NCI-H748 treated with DMSO at 0.1 percent for 48 hours (cell line): ENCODE measurements around the gene XXYLT1.
"Not testable (repeated sequence)": the region's sequence is repeated elsewhere in the genome, so short reads cannot be mapped to it uniquely, and the experiment has no call there.

ENCODE experiments used
- DNase-seq: peaks from one replicate; lab custom pipeline; 2025; lab: John Stamatoyannopoulos, UW

Gene XXYLT1

GRCh38 chr3:195096484-195097330 lies 174.3 kb downstream of the XXYLT1 start:
- no peak for DNase-seq

- DNase-seq, result no peak
Measured at GRCh38 chr3:195096053-195096452, 174.9 kb downstream of the XXYLT1 start.

GRCh38 chr3:195095704-195096036 lies 175.3 kb downstream of the XXYLT1 start:
- DNase-seq, result no peak

- no peak for DNase-seq
Measured at GRCh38 chr3:195095035-195095703, 175.8 kb downstream of the XXYLT1 start.

GRCh38 chr3:195094191-195094921 lies 176.6 kb downstream of the XXYLT1 start:
- no peak for DNase-seq

GRCh38 chr3:195093731-195094130 lies 177.2 kb downstream of the XXYLT1 start:
- DNase-seq, result no peak

GRCh38 chr3:195087840-195088601 lies 182.9 kb downstream of the XXYLT1 start:
- DNase-seq, result not testable (repeated sequence)

GRCh38 chr3:195087328-195087727 lies 183.6 kb downstream of the XXYLT1 start:
- DNase-seq, result no peak

GRCh38 chr3:195086885-195087284 lies 184.1 kb downstream of the XXYLT1 start:
- DNase-seq, result no peak

GRCh38 chr3:195086341-195086740 lies 184.6 kb downstream of the XXYLT1 start:
- no peak for DNase-seq

- no peak for DNase-seq
Measured at GRCh38 chr3:195085356-195086130, 185.4 kb downstream of the XXYLT1 start.

- DNase-seq, result no peak
Measured at GRCh38 chr3:195084746-195085145, 186.2 kb downstream of the XXYLT1 start.

- DNase-seq, result no peak
Measured at GRCh38 chr3:195083659-195084058, 187.3 kb downstream of the XXYLT1 start.

GRCh38 chr3:195082811-195083210 lies 188.1 kb downstream of the XXYLT1 start:
- no peak for DNase-seq

GRCh38 chr3:195081242-195081963 lies 189.6 kb downstream of the XXYLT1 start:
- no peak for DNase-seq

GRCh38 chr3:195080571-195081151 lies 190.3 kb downstream of the XXYLT1 start:
- DNase-seq, result no peak

GRCh38 chr3:195080125-195080524 lies 190.8 kb downstream of the XXYLT1 start:
- no peak for DNase-seq

- no peak for DNase-seq
Measured at GRCh38 chr3:195079636-195080035, 191.3 kb downstream of the XXYLT1 start.

GRCh38 chr3:195078891-195079440 lies 192.0 kb downstream of the XXYLT1 start:
- no peak for DNase-seq
